ENCODE data around the gene ATL2.

- no peak for TF ChIP-seq EZH2 (IDR thresholded peaks at IDR 0.05; ENCODE audit: insufficient read depth, poor library complexity, severe bottlenecking)
- TF ChIP-seq EZH2phosphoT487 (IDR thresholded peaks at IDR 0.05; ENCODE audit: insufficient read depth, low read depth), result no peak
These were observed 61.3 kb downstream of the ATL2 start for GRCh38 chr2:38315707-38316333.

Data from GM23248 (cell line).